Vagina (tissue), 2 donors: ENCODE results near the gene ATG2B.

Experiments
- POLR2A ChIP-seq, 2 donors: fragments of 450-650 bp; IDR thresholded peaks; one replicate each; pipeline ENCODE4 v1.6.1; 2017; ENCODE audit warnings: antibody characterized with exemption in 2 of 2, mild to moderate bottlenecking in 2 of 2, moderate library complexity in 2 of 2
- POLR2AphosphoS5 ChIP-seq, 2 donors: sonication (generic); formaldehyde crosslinking; IDR thresholded peaks; one replicate each; pipeline ENCODE4 v1.9.0; 2017; ENCODE audit warnings: antibody characterized with exemption in 2 of 2, mild to moderate bottlenecking in 2 of 2, low read depth in 1 of 2; ENCODE audit not compliant: insufficient read depth in 1 of 2
- TF ChIP-seq, protein P1 (sequence below), 3 experiments: fragments of 450-650 bp in 2 of 3; fragments of 200-600 bp in 1 of 3; sonication (generic) in 1 of 3; IDR thresholded peaks; one replicate each; pipeline ENCODE4 v1.5.1; 2017 to 2019; ENCODE audit warnings: antibody characterized with exemption in 3 of 3, mild to moderate bottlenecking in 2 of 3, moderate library complexity in 2 of 3

DNA sequence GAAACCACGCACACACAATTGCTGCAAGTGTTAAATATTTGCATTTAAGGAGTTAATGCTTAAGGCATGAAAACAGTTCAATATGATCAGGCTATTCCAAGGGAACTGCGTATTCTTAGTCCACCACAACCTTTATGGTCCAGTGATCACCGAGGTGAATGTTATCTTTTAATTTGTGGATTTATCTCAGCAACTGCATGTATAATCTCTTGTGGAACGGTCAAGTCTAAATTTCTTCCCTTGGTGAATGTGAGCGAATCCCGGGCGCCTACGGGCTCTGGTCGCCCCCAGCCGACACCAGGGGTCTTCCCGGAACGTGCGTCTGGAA lies 27.8 kb upstream of the ATG2B start:
- TF ChIP-seq POLR2AphosphoS5 (IDR thresholded peaks at IDR 0.05; ENCODE audit: insufficient read depth in 1 of 2, low read depth in 1 of 2) (no peak), POLR2A (IDR thresholded peaks at IDR 0.05) (no peak)
- TF ChIP-seq, protein P1, sequence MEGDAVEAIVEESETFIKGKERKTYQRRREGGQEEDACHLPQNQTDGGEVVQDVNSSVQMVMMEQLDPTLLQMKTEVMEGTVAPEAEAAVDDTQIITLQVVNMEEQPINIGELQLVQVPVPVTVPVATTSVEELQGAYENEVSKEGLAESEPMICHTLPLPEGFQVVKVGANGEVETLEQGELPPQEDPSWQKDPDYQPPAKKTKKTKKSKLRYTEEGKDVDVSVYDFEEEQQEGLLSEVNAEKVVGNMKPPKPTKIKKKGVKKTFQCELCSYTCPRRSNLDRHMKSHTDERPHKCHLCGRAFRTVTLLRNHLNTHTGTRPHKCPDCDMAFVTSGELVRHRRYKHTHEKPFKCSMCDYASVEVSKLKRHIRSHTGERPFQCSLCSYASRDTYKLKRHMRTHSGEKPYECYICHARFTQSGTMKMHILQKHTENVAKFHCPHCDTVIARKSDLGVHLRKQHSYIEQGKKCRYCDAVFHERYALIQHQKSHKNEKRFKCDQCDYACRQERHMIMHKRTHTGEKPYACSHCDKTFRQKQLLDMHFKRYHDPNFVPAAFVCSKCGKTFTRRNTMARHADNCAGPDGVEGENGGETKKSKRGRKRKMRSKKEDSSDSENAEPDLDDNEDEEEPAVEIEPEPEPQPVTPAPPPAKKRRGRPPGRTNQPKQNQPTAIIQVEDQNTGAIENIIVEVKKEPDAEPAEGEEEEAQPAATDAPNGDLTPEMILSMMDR (IDR thresholded peaks at IDR 0.05) = no peak
